Retinal pigment epithelial cell (primary cell): ENCODE measurements around the gene ANKS1B.

Experiments
- DNase-seq: peaks from one replicate; pipeline ENCODE4 v3.0.0-alpha.2; 2010; ENCODE audit warnings: low read depth
- H3K4me3 ChIP-seq: 2 replicates; pipeline ENCODE4 v1.5.1; 2011; ENCODE audit warnings: mild to moderate bottlenecking, low read length, control low read depth, moderate library complexity
- TF ChIP-seq, protein P1 (sequence below): conservative IDR thresholded peaks from 2 replicates; pipeline ENCODE4 v1.5.1; 2011; ENCODE audit warnings: low read depth, low read length, control low read depth, inconsistent platforms

Gene ANKS1B

GRCh38 chr12:99146185-99146584 lies 838.6 kb downstream of the ANKS1B start:
- H3K4me3 ChIP-seq = no peak overlapping the region
- no peak for DNase-seq
- TF ChIP-seq, protein P1, sequence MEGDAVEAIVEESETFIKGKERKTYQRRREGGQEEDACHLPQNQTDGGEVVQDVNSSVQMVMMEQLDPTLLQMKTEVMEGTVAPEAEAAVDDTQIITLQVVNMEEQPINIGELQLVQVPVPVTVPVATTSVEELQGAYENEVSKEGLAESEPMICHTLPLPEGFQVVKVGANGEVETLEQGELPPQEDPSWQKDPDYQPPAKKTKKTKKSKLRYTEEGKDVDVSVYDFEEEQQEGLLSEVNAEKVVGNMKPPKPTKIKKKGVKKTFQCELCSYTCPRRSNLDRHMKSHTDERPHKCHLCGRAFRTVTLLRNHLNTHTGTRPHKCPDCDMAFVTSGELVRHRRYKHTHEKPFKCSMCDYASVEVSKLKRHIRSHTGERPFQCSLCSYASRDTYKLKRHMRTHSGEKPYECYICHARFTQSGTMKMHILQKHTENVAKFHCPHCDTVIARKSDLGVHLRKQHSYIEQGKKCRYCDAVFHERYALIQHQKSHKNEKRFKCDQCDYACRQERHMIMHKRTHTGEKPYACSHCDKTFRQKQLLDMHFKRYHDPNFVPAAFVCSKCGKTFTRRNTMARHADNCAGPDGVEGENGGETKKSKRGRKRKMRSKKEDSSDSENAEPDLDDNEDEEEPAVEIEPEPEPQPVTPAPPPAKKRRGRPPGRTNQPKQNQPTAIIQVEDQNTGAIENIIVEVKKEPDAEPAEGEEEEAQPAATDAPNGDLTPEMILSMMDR = no peak

- TF ChIP-seq, protein P1 = no peak
- DNase-seq = no peak
- H3K4me3 ChIP-seq = no peak overlapping the region
These were observed 842.1 kb downstream of the ANKS1B start for GRCh38 chr12:99142651-99143050.

DNA sequence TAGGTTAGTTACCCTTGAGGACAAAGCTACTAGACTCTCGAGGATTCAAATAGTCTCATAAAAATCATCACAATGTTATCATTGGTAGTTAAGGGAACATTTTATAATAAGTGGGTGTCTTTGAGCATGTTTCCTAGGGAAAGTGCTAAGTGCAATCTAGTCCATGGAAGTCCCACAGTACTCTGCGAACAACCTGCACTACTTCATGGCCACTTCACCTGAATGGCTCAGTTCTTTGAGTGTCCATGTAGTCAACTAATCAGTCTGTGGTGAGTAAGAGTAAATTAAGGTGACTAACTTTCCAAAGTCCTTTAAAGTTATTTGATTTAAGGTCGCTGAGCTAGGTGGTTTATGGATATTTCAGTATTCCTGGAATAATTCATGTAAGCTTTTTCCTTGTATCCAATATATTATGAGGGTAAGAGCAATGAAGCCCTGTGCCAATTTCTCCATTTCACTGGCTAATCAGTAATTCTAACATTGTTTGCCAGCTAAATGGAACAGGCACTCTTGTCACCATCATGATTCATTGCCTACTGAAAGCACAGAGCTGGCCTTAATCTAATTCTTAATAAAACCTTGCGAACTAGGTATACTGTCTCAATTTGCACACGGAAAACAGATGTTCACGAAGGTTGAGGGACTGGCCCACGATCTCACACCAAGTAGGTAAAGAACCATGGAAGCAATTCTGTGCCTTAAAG lies 844.6 kb downstream of the ANKS1B start:
- DNase-seq = no peak
- TF ChIP-seq, protein P1 = no peak
- H3K4me3 ChIP-seq = no peak overlapping the region

DNA sequence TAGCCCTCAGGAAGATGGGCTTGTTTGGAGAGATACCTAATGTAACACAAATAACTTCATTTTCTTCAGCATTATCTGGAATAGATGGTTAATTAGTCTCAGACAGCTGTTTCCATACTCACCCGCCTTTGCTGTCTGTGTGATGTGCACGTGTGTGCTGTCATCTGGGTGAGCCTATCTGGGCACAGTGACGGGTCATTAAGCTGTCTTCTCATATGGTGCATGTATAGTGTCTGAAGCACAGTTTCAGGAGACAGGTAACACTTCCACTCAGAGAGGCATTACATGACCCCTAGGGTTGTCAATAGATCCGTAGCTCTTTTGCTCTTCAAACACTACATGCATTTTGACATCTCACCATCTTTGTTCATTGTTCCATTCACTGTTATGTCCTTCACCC lies 846.3 kb downstream of the ANKS1B start:
- H3K4me3 ChIP-seq = no peak overlapping the region
- DNase-seq = no peak
- TF ChIP-seq, protein P1 = no peak

DNA sequence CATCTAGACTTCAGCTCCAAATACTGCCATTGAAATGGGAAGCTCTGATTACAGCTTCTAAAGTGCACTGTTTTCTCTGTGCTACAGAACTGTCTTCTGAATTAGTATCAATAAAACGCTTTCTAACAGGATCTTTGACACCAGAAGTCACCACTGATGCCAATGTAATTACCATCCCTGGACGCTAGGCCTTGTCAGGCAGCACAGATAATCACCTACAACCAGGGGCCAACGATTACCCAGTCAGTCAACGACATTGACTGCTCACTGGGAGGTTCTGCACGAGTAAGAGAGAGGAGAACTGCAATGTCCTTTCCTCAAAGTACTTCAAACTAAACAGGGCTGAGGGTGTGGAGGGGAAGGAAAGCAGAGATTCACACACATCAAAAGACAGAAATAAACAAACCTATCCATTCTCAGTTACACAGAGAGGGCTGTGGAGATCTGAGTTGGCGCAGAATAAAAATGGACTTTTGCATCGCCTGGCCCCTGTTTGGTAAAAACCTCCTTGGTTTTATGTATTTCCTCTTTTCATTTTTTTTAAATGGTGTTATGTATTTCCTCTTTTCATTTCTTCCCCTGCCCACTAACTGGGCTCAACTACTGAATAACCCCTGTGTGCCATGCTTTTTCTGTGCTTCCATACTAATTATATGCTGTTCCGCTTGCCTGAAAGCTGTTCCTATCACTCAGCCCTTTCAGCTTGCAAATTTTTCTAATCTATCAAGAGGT lies 847.4 kb downstream of the ANKS1B start:
- DNase-seq = no peak
- TF ChIP-seq, protein P1 = no peak
- no peak overlapping the region for H3K4me3 ChIP-seq

- TF ChIP-seq, protein P1 = no peak
- H3K4me3 ChIP-seq = no peak overlapping the region
- DNase-seq = no peak
These were observed 848.2 kb downstream of the ANKS1B start for GRCh38 chr12:99136516-99136915.

DNA sequence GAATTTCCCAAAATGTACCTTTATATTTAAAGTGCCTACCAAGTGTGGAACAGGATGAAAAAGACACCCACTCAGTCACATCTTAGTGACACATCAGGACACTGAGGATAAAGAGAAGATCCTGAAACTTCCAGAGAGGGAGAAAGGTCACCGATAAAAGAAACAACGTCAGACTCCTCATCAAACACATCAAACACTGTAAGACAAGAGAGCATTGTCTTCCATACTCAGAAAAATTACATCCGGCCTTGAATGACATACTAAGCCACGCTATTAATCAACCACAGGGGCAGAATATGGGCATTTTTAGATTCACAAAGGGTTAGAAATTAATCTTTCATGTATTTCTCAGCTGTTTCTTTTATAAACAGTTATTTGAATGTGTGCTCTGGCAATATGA lies 849.4 kb downstream of the ANKS1B start:
- no peak for DNase-seq
- H3K4me3 ChIP-seq = no peak overlapping the region
- TF ChIP-seq, protein P1 = no peak
